H1 (cell line): Measurements from ENCODE around the gene C20orf202. TPM values are rescaled to one million over a fixed set of nuclear protein-coding genes. Genes with fewer than 3 reads are reported as not detected.

ENCODE experiments used
- CTCF ChIA-PET: fragments of 300-600 bp; sonication (Branson Sonifier 250); formaldehyde crosslinking; loops from one replicate; lab custom pipeline; 2021; ENCODE audit not compliant: partially characterized antibody; lab: Charles Lee
- POLR2A ChIA-PET: fragments of 300-600 bp; sonication (Branson Sonifier 250); formaldehyde crosslinking; loops from one replicate; lab custom pipeline; 2021; ENCODE audit warnings: inconsistent platforms; ENCODE audit not compliant: partially characterized antibody; lab: Charles Lee
- DNase-seq, 2 experiments: peaks; one replicate each; pipeline versions ENCODE4 v3.0.0 to v3.0.0-alpha.2; 2010 to 2022; ENCODE audit warnings: low spot score in 2 of 2, low read depth in 1 of 2, mixed read lengths in 1 of 2
- FAIRE-seq: peaks from 2 replicates; lab custom pipeline; 2011; peaks lifted over from hg19 to GRCh38; lab: Jason Lieb, UNC
- H2AFZ ChIP-seq: 2 replicates; pipeline ENCODE4 v1.8.1; 2012; ENCODE audit warnings: low read length, inconsistent platforms
- H2AK5ac ChIP-seq: 2 replicates; pipeline ENCODE4 v1.6.1; 2013; ENCODE audit warnings: low read depth, low read length
- H2BK120ac ChIP-seq: replicated peaks from 2 replicates; pipeline ENCODE3; 2013; ENCODE audit warnings: low read depth, low read length, inconsistent platforms
- H2BK12ac ChIP-seq: 2 replicates; pipeline ENCODE4 v1.6.1; 2013; ENCODE audit warnings: low read depth, low read length
- H2BK15ac ChIP-seq: 2 replicates; pipeline ENCODE4 v1.6.1; 2013; ENCODE audit warnings: low read length
- H2BK20ac ChIP-seq: 2 replicates; pipeline ENCODE4 v1.6.1; 2013; ENCODE audit warnings: low read length
- H2BK5ac ChIP-seq: 2 replicates; pipeline ENCODE4 v1.6.1; 2013; ENCODE audit warnings: low read depth, low read length
- H3K14ac ChIP-seq: 2 replicates; pipeline ENCODE4 v1.6.1; 2013; ENCODE audit warnings: inconsistent platforms; ENCODE audit not compliant: insufficient read length
- H3K18ac ChIP-seq: 2 replicates; pipeline ENCODE4 v1.6.1; 2013; ENCODE audit warnings: low read length; ENCODE audit errors: extremely low read depth
- H3K23ac ChIP-seq: 2 replicates; pipeline ENCODE4 v1.6.1; 2013; ENCODE audit warnings: inconsistent platforms; ENCODE audit not compliant: insufficient read length
- H3K23me2 ChIP-seq: 2 replicates; pipeline ENCODE4 v1.6.1; 2013; ENCODE audit warnings: low read depth, low read length
- H3K27ac ChIP-seq: 2 replicates; pipeline ENCODE4 v1.6.1; 2011; ENCODE audit warnings: low read depth, low read length, inconsistent platforms
- H3K27me3 ChIP-seq, 4 experiments: replicated peaks in 1 of 4; 1 replicate in 1 of 4; 2 replicates in 3 of 4; pipeline versions ENCODE4 v1.6.1 to v1.8.1; 2011 to 2013; ENCODE audit warnings: low read length in 3 of 4, mild to moderate bottlenecking in 3 of 4, inconsistent platforms in 2 of 4, mixed read lengths in 2 of 4, moderate library complexity in 1 of 4; ENCODE audit not compliant: control insufficient read depth in 3 of 4, insufficient read depth in 3 of 4; ENCODE audit errors: extremely low read depth in 1 of 4
- H3K36me3 ChIP-seq, 4 experiments: 2 replicates each; pipeline versions ENCODE4 v1.6.1 to v1.8.1; 2011 to 2013; ENCODE audit warnings: mild to moderate bottlenecking in 4 of 4, low read length in 3 of 4, moderate library complexity in 2 of 4, control low read depth in 1 of 4, inconsistent platforms in 1 of 4; ENCODE audit not compliant: insufficient read depth in 4 of 4, control insufficient read depth in 2 of 4
- H3K4ac ChIP-seq: replicated peaks from 2 replicates; pipeline ENCODE3; 2013; ENCODE audit warnings: low read length, low read depth, mixed read lengths, inconsistent platforms; ENCODE audit not compliant: insufficient read length
- H3K4me1 ChIP-seq, 4 experiments: replicated peaks in 1 of 4; 1 replicate in 1 of 4; 2 replicates in 3 of 4; pipeline versions ENCODE4 v1.6.1 to v1.8.1; 2011 to 2013; ENCODE audit warnings: low read length in 3 of 4, inconsistent platforms in 2 of 4, mixed read lengths in 1 of 4; ENCODE audit not compliant: insufficient read depth in 4 of 4, control insufficient read depth in 3 of 4
- H3K4me2 ChIP-seq, 2 experiments: 2 replicates each; pipeline versions ENCODE4 v1.6.1 to v1.8.1; 2011 to 2013; ENCODE audit warnings: low read depth in 2 of 2, low read length in 2 of 2, control low read depth in 1 of 2, inconsistent platforms in 1 of 2, mild to moderate bottlenecking in 1 of 2; ENCODE audit not compliant: insufficient read depth in 1 of 2
- H3K4me3 ChIP-seq, 4 experiments: fragments of 200-600, 300-600 bp in 1 of 4; sonication (generic), shearing (Covaris generic), sonication (Bioruptor Twin) in 1 of 4; 2 replicates each; pipeline versions ENCODE4 v1.5.1 to v1.8.1; 2011 to 2016; ENCODE audit warnings: low read length in 4 of 4, low read depth in 3 of 4, control low read depth in 2 of 4, inconsistent platforms in 2 of 4, mild to moderate bottlenecking in 2 of 4, mixed read lengths in 1 of 4, moderate library complexity in 1 of 4; ENCODE audit not compliant: insufficient read depth in 2 of 4; ENCODE audit errors: extremely low read depth in 1 of 4
- H3K56ac ChIP-seq: replicated peaks from 2 replicates; pipeline ENCODE3; 2013; ENCODE audit warnings: low read depth, mild to moderate bottlenecking, mixed read lengths, low read length, inconsistent platforms; ENCODE audit not compliant: insufficient read length
- H3K79me1 ChIP-seq: 2 replicates; pipeline ENCODE4 v1.6.1; 2013; ENCODE audit warnings: low read depth, low read length, control low read depth
- H3K79me2 ChIP-seq, 2 experiments: 2 replicates each; pipeline versions ENCODE4 v1.6.1 to v1.8.1; 2012 to 2013; ENCODE audit warnings: low read length in 2 of 2, mild to moderate bottlenecking in 2 of 2, inconsistent platforms in 1 of 2; ENCODE audit not compliant: insufficient read depth in 2 of 2, control insufficient read depth in 1 of 2
- H3K9ac ChIP-seq, 4 experiments: replicated peaks in 1 of 4; 1 replicate in 1 of 4; 2 replicates in 3 of 4; pipeline versions ENCODE4 v1.6.1 to v1.8.1; 2011 to 2013; ENCODE audit warnings: low read depth in 3 of 4, low read length in 3 of 4, control low read depth in 2 of 4, mild to moderate bottlenecking in 2 of 4, moderate library complexity in 2 of 4, inconsistent platforms in 1 of 4; ENCODE audit errors: extremely low read depth in 1 of 4
- H3K9me3 ChIP-seq, 2 experiments: 2 replicates each; pipeline versions ENCODE4 v1.6.1 to v1.8.1; 2012 to 2013; ENCODE audit warnings: mild to moderate bottlenecking in 2 of 2, moderate library complexity in 2 of 2, control low read depth in 1 of 2, inconsistent platforms in 1 of 2, low read depth in 1 of 2, low read length in 1 of 2, mixed read lengths in 1 of 2; ENCODE audit not compliant: insufficient read depth in 2 of 2
- H4K20me1 ChIP-seq, 2 experiments: replicated peaks in 1 of 2; 2 replicates each; pipeline versions ENCODE3 to v1.8.1; 2011 to 2013; ENCODE audit warnings: inconsistent platforms in 2 of 2, low read length in 2 of 2, mild to moderate bottlenecking in 1 of 2; ENCODE audit not compliant: insufficient read depth in 2 of 2, control insufficient read depth in 1 of 2
- H4K5ac ChIP-seq: 2 replicates; pipeline ENCODE4 v1.6.1; 2013; ENCODE audit warnings: low read length, low read depth, mixed read lengths, inconsistent platforms; ENCODE audit not compliant: insufficient read length
- H4K8ac ChIP-seq: 2 replicates; pipeline ENCODE4 v1.8.0; 2013; ENCODE audit warnings: mild to moderate bottlenecking, moderate library complexity, low read length, inconsistent platforms; ENCODE audit not compliant: insufficient read depth; ENCODE audit errors: extremely low read depth
- H4K91ac ChIP-seq: replicated peaks from 2 replicates; pipeline ENCODE3; 2013; ENCODE audit warnings: low read length, mixed read lengths, inconsistent platforms; ENCODE audit not compliant: insufficient read length
- ATF3 ChIP-seq: IDR thresholded peaks from 2 replicates; pipeline ENCODE4 v1.6.1; 2011; ENCODE audit warnings: low read depth, mild to moderate bottlenecking, low read length; ENCODE audit not compliant: insufficient read depth
- CBX8 ChIP-seq: fragments of 300-800, 300-1000 bp; sonication (generic); IDR thresholded peaks from 2 replicates; pipeline ENCODE4 v1.7.1; 2016; ENCODE audit warnings: low read depth, low read length, borderline replicate concordance
- CEBPB ChIP-seq: IDR thresholded peaks from 2 replicates; pipeline ENCODE4 v1.6.1; 2012; ENCODE audit warnings: low read depth, low read length
- CHD1 ChIP-seq: IDR thresholded peaks from 2 replicates; pipeline ENCODE4 v1.6.1; 2012; ENCODE audit warnings: low read depth, low read length, improper control_type of control experiment
- PHF8 ChIP-seq: fragments of 200-600 bp; sonication (generic); conservative IDR thresholded peaks from 2 replicates; pipeline ENCODE4 v1.7.1; 2012; ENCODE audit warnings: low read depth, mild to moderate bottlenecking, inconsistent platforms, low read length, moderate library complexity
- RFX5 ChIP-seq: IDR thresholded peaks from 2 replicates; pipeline ENCODE4 v1.6.1; 2011; ENCODE audit warnings: low read depth, low read length, improper control_type of control experiment, borderline replicate concordance
- RNF2 ChIP-seq: fragments of 200-900, 300-1000 bp; sonication (generic); IDR thresholded peaks from 2 replicates; pipeline ENCODE4 v1.7.1; 2016; ENCODE audit warnings: borderline replicate concordance, low read depth, mild to moderate bottlenecking, antibody characterized with exemption, low read length; ENCODE audit not compliant: poor library complexity, severe bottlenecking; ENCODE audit errors: missing control alignments
- RXRA ChIP-seq: IDR thresholded peaks from 2 replicates; pipeline ENCODE4 v1.6.1; 2011; ENCODE audit warnings: low read depth, mild to moderate bottlenecking, low read length, moderate library complexity; ENCODE audit not compliant: insufficient read depth
- SAP30 ChIP-seq: fragments of 300-600 bp; sonication (generic); IDR thresholded peaks from 2 replicates; pipeline ENCODE4 v1.7.1; 2012; ENCODE audit warnings: low read length, moderate library complexity, mild to moderate bottlenecking, inconsistent platforms; ENCODE audit not compliant: insufficient read depth, insufficient replicate concordance
- SIN3A ChIP-seq, 2 experiments: IDR thresholded peaks in 1 of 2; conservative IDR thresholded peaks in 1 of 2; 2 replicates each; pipeline ENCODE4 v1.6.1; 2011 to 2012; ENCODE audit warnings: low read length in 2 of 2, improper control_type of control experiment in 1 of 2, low read depth in 1 of 2, mild to moderate bottlenecking in 1 of 2
- SP2 ChIP-seq: IDR thresholded peaks from 2 replicates; pipeline ENCODE4 v1.6.1; 2012; ENCODE audit warnings: mild to moderate bottlenecking, low read length, inconsistent platforms
- TAF1 ChIP-seq: IDR thresholded peaks from 2 replicates; pipeline ENCODE4 v1.6.1; 2011; ENCODE audit warnings: mild to moderate bottlenecking, low read depth, low read length
- WGBS, 2 experiments: shearing (Covaris generic) in 1 of 2; methylation state at CpG; one replicate each; pipeline versions ENCODE4 v1.1.6 to v1.1.7; 2013 to 2015; ENCODE audit warnings: low lambda C conversion rate in 2 of 2, mixed read lengths in 2 of 2, inconsistent platforms in 1 of 2, low coverage in 1 of 2, missing lambda C conversion rate in 1 of 2; ENCODE audit not compliant: insufficient replicate concordance in 2 of 2, insufficient coverage in 1 of 2, insufficient read length in 1 of 2; ENCODE audit errors: extremely low coverage in 1 of 2, missing lambda C conversion rate in 1 of 2; 5-methylcytosine and 5-hydroxymethylcytosine counted together
- polyA plus RNA-seq, 7 experiments: library from polyadenylated mRNA; depleted of rRNA in 3 of 7; stranded (reverse) in 5 of 7; unstranded in 2 of 7; fragments of >200 nt in 5 of 7; fragments of 200-250 nt in 2 of 7; gene quantifications; 1 replicate in 5 of 7; 2 replicates in 1 of 7; 4 replicates in 1 of 7; pipeline versions ENCODE4 v1.2.1 to v1.2.3, GENCODE V29; 2011 to 2013; ENCODE audit warnings: missing spikeins in 2 of 7, mixed read lengths in 2 of 7
- total RNA-seq: library from RNA; stranded (reverse); fragmentation: NEBNext Ultra II Directional; extraction: Animal tissue kit (Norgen Biotek cat#: 25700); gene quantifications from 2 replicates; pipeline ENCODE4 v1.2.1, GENCODE V29; 2021

Gene C20orf202
- total and polyA plus RNA-seq, 2 of the 8 experiments (the other 6 are each of a cell fraction or from before 2014, with no cell fraction given), result 0.12 TPM; not detected in 1

GRCh38 chr20:1160991-1161390 is 42.3 kb upstream of the C20orf202 start:
- H3K27ac ChIP-seq, result no peak overlapping the region
- no peak overlapping the region for H3K14ac ChIP-seq
- no peak overlapping the region for H2AK5ac ChIP-seq
- no peak for FAIRE-seq
- H3K56ac ChIP-seq, result no peak overlapping the region
- H2BK20ac ChIP-seq, result no peak overlapping the region
- H2BK120ac ChIP-seq, result no peak overlapping the region
- peaks cover 9 to 34% (median 27%) of the 10 kb centered on the region in 4 experiments; a peak in 7 of 8 replicates for H3K36me3 ChIP-seq
- H3K4me1 ChIP-seq, result no peaks in the 10 kb centered on the region
- no peak overlapping the region for H2BK15ac ChIP-seq
- H4K8ac ChIP-seq, result no peak overlapping the region; the same call in 1 of the 2 replicates
- H3K27me3 ChIP-seq, result no peaks in the 10 kb centered on the region
- peaks cover 0 to 12% of the 10 kb centered on the region in 2 experiments for H4K20me1 ChIP-seq
- no peak overlapping the region for H4K5ac ChIP-seq
- no peak for DNase-seq
- no peak overlapping the region for H2AFZ ChIP-seq
- H4K91ac ChIP-seq, result no peak overlapping the region
- no peak overlapping the region for H3K23ac ChIP-seq
- 86% methylated on average over 12 of the region's 12 CpGs; no CpG with 5 or more reads in 1 of the 2 experiments for WGBS, 2 experiments
- no peak overlapping the region for H3K4ac ChIP-seq
- H2BK12ac ChIP-seq, result no peak overlapping the region
- H3K9me3 ChIP-seq, result no peaks in the 10 kb centered on the region
- H3K79me1 ChIP-seq, result no peaks in the 10 kb centered on the region; the same call in 1 of the 2 replicates
- no peaks in the 10 kb centered on the region for H3K79me2 ChIP-seq
- no peak overlapping the region for H3K9ac ChIP-seq
- CTCF ChIA-PET, result interaction anchor here (0.6 to 2.0 kb wide), 3 partner anchors 9 to 52 kb away, joined by 3 to 7 read pairs (median 3); no protein-coding TSS in a partner anchor
- H3K18ac ChIP-seq, result no peak overlapping the region
- H3K4me2 ChIP-seq, result no peak overlapping the region
- H3K23me2 ChIP-seq, result no peaks in the 10 kb centered on the region
- H2BK5ac ChIP-seq, result no peak overlapping the region
- POLR2A ChIA-PET, result interaction anchor here (1.2 to 1.8 kb wide), 2 partner anchors 11 to 33 kb away, joined by 4 to 6 read pairs; no protein-coding TSS in a partner anchor
- H3K4me3 ChIP-seq, result no peak overlapping the region
- TF ChIP-seq PHF8 (no peak), CEBPB (no peak), CBX8 (no peak), ATF3 (no peak), RFX5 (no peak), TAF1 (no peak), RNF2 (no peak), SAP30 (no peak), RXRA (no peak), SIN3A (conservative IDR thresholded peaks at IDR 0.05 in 1 of 2, IDR thresholded peaks at IDR 0.05 in 1 of 2; ENCODE audit: low read depth in 1 of 2, low read length in 2 of 2) (no peak), SP2 (no peak), CHD1 (no peak)
